Measurements from ENCODE around the gene PRX. TPM values are rescaled to one million over a fixed set of nuclear protein-coding genes. Genes with fewer than 3 reads are reported as not detected.
"Not testable (repeated sequence)": the region's sequence is repeated elsewhere in the genome, so short reads cannot be mapped to it uniquely, and the experiment has no call there.

Gene PRX
- total and polyA plus RNA-seq, 2 experiments from 2014 or later = 4.2 TPM

GRCh38 chr19:40370997-40371801 is 42.0 kb downstream of the PRX start (continued):
- TF ChIP-seq, protein P1, sequence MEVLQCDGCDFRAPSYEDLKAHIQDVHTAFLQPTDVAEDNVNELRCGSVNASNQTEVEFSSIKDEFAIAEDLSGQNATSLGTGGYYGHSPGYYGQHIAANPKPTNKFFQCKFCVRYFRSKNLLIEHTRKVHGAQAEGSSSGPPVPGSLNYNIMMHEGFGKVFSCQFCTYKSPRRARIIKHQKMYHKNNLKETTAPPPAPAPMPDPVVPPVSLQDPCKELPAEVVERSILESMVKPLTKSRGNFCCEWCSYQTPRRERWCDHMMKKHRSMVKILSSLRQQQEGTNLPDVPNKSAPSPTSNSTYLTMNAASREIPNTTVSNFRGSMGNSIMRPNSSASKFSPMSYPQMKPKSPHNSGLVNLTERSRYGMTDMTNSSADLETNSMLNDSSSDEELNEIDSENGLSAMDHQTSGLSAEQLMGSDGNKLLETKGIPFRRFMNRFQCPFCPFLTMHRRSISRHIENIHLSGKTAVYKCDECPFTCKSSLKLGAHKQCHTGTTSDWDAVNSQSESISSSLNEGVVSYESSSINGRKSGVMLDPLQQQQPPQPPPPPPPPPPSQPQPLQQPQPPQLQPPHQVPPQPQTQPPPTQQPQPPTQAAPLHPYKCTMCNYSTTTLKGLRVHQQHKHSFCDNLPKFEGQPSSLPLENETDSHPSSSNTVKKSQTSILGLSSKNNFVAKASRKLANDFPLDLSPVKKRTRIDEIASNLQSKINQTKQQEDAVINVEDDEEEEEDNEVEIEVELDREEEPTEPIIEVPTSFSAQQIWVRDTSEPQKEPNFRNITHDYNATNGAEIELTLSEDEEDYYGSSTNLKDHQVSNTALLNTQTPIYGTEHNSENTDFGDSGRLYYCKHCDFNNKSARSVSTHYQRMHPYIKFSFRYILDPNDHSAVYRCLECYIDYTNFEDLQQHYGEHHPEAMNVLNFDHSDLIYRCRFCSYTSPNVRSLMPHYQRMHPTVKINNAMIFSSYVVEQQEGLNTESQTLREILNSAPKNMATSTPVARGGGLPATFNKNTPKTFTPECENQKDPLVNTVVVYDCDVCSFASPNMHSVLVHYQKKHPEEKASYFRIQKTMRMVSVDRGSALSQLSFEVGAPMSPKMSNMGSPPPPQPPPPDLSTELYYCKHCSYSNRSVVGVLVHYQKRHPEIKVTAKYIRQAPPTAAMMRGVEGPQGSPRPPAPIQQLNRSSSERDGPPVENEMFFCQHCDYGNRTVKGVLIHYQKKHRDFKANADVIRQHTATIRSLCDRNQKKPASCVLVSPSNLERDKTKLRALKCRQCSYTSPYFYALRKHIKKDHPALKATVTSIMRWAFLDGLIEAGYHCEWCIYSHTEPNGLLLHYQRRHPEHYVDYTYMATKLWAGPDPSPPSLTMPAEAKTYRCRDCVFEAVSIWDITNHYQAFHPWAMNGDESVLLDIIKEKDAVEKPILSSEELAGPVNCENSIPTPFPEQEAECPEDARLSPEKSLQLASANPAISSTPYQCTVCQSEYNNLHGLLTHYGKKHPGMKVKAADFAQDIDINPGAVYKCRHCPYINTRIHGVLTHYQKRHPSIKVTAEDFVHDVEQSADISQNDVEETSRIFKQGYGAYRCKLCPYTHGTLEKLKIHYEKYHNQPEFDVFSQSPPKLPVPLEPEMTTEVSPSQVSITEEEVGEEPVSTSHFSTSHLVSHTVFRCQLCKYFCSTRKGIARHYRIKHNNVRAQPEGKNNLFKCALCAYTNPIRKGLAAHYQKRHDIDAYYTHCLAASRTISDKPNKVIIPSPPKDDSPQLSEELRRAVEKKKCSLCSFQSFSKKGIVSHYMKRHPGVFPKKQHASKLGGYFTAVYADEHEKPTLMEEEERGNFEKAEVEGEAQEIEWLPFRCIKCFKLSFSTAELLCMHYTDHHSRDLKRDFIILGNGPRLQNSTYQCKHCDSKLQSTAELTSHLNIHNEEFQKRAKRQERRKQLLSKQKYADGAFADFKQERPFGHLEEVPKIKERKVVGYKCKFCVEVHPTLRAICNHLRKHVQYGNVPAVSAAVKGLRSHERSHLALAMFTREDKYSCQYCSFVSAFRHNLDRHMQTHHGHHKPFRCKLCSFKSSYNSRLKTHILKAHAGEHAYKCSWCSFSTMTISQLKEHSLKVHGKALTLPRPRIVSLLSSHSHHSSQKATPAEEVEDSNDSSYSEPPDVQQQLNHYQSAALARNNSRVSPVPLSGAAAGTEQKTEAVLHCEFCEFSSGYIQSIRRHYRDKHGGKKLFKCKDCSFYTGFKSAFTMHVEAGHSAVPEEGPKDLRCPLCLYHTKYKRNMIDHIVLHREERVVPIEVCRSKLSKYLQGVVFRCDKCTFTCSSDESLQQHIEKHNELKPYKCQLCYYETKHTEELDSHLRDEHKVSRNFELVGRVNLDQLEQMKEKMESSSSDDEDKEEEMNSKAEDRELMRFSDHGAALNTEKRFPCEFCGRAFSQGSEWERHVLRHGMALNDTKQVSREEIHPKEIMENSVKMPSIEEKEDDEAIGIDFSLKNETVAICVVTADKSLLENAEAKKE (CRISPR knock-in tag; IDR thresholded peaks at IDR 0.05) = no peak
- TF ChIP-seq, protein P2, sequence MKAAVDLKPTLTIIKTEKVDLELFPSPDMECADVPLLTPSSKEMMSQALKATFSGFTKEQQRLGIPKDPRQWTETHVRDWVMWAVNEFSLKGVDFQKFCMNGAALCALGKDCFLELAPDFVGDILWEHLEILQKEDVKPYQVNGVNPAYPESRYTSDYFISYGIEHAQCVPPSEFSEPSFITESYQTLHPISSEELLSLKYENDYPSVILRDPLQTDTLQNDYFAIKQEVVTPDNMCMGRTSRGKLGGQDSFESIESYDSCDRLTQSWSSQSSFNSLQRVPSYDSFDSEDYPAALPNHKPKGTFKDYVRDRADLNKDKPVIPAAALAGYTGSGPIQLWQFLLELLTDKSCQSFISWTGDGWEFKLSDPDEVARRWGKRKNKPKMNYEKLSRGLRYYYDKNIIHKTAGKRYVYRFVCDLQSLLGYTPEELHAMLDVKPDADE (IDR thresholded peaks at IDR 0.05) = no peak
- TF ChIP-seq CREB1 (CRISPR knock-in tag; IDR thresholded peaks at IDR 0.05; ENCODE audit: low read depth) = no peak
- TF ChIP-seq ZNF114 (CRISPR knock-in tag; IDR thresholded peaks at IDR 0.05) = no peak
- TF ChIP-seq JUNB (IDR thresholded peaks at IDR 0.05; ENCODE audit: unreplicated experiment) = no peak
- TF ChIP-seq STAT1 (IDR thresholded peaks at IDR 0.05; ENCODE audit: unreplicated experiment) = no peak
- TF ChIP-seq NANOG (IDR thresholded peaks at IDR 0.05; ENCODE audit: borderline replicate concordance) = no peak

- ATAC-seq; H2AFZ ChIP-seq; H4K20me1 ChIP-seq (replicated peaks; ENCODE audit: insufficient read depth); H3K79me2 ChIP-seq (replicated peaks; ENCODE audit: insufficient read depth); H3K4me3 ChIP-seq; H3K27ac Mint-ChIP-seq; H3K27me3 ChIP-seq (ENCODE audit: insufficient read depth); H3K9me2 ChIP-seq (ENCODE audit: insufficient read depth); H3K4me3 Mint-ChIP-seq; DNase-seq (ENCODE audit: low spot score); H3K27ac ChIP-seq (ENCODE audit: low read depth); H3K4me2 ChIP-seq; H3K36me3 ChIP-seq (ENCODE audit: insufficient read depth); H3K9me3 Mint-ChIP-seq; H3K27me3 Mint-ChIP-seq (ENCODE audit: insufficient read depth, low read depth, poor library complexity); H3F3A ChIP-seq (replicated peaks; ENCODE audit: low read depth): not testable (repeated sequence)
- H3K4me1 ChIP-seq (ENCODE audit: insufficient read depth) = peaks cover 16% of the 10 kb centered on the region
- Mint-ChIP-seq H3K36me3 (ENCODE audit: low read depth) (peaks cover 65% of the 10 kb centered on the region), H3K4me1 (peaks cover 12% of the 10 kb centered on the region)
Observed at GRCh38 chr19:40370253-40370652, 42.9 kb downstream of the PRX start.
